Measurements from ENCODE around the gene YAP1. TPM values are rescaled to one million over a fixed set of nuclear protein-coding genes. Genes with fewer than 3 reads are reported as not detected.
A peak's percentile ranks its signal among the peaks of the same experiment; 100 is the strongest.

The YAP1 gene
- total RNA-seq (under 1 TPM; 0.23 to 0.86 (median 0.63) TPM), total RNA-seq (0.06 to 4.3 (median 0.32) reads per million in 29 experiments)
- 0.24 TPM for total RNA-seq (2013)

DNA sequence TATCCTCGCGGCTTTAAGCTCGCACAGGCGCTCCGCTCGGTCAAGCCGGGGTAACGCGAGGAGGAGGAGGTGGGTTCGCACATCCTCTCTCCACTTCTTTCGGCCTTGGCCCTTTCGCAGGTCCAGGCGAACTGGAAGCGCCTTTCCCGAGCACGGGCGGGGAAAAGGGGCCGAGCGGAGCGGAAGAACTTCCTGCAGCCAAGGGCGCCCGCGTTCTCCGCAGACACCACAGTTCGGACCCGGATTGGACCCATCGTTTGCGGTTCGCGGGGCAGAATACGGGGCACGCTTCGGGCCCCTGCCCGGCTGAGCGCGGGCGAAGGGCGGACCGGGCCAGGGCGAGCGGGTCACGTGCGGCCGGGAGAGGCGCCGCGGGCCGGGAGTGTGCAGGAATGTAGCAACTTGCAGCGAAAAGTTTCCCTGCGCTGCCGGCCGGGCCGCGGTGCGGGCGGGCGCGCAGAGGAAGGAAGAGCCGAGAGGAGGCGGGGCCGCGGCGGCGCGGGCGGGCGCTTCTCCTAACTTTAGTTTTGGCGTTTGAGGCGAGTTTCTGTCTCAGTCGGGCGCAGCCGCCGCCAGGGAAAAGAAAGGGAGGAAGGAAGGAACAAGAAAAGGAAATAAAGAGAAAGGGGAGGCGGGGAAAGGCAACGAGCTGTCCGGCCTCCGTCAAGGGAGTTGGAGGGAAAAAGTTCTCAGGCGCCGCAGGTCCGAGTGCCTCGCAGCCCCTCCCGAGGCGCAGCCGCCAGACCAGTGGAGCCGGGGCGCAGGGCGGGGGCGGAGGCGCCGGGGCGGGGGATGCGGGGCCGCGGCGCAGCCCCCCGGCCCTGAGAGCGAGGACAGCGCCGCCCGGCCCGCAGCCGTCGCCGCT lies at the start of gene YAP1:
Gene YAP1 (plus strand): TSS at position 552 of the 865 bp plus-strand sequence. CDS start 402 bp downstream, outside the sequence.
- H3K27ac Mint-ChIP-seq: no peak within 1 kb of the TSS
- H3K36me3 Mint-ChIP-seq: no peaks in the 10 kb centered on the region
- Histone ChIP-seq H3K4me3 (ENCODE audit: control insufficient read depth in 1 of 2, extremely low read depth in 1 of 2, low read length in 1 of 2) (peak within 1 kb of the TSS; percentile 47 to 86), H3K4me1 (ENCODE audit: control insufficient read depth in 1 of 2, extremely low read depth in 1 of 2, insufficient read depth in 2 of 2, low read length in 2 of 2) (peaks cover 7 to 16% of the 10 kb centered on the region in 2 experiments), H3K9me3 (no peaks in the 10 kb centered on the region), H3K27ac (ENCODE audit: low read length) (no peak within 1 kb of the TSS), H3K36me3 (ENCODE audit: control insufficient read depth in 2 of 2, extremely low read depth in 1 of 2, insufficient read depth in 1 of 2, low read length in 1 of 2) (no peaks in the 10 kb centered on the region), H3K27me3 (replicated peaks in 1 of 2; ENCODE audit: control insufficient read depth in 2 of 2, extremely low read depth in 1 of 2, insufficient read depth in 2 of 2, low read length in 1 of 2) (peaks cover 20 to 21% of the 10 kb centered on the region in 2 experiments)
- no peaks in the 10 kb centered on the region for H3K9me3 Mint-ChIP-seq
- 1% methylated on average over 96 of the region's 104 CpGs for WGBS (ENCODE audit: insufficient coverage)
- ATAC-seq (replicated peaks in 1 of 4): peak; percentile 67 to 74 (median 72)
- peak; percentile 3 to 72 (median 44) for DNase-seq
- peak within 1 kb of the TSS; percentile 92 to 97 (median 92) for H3K4me3 Mint-ChIP-seq
- peaks cover 17% of the 10 kb centered on the region in 3 donors for H3K4me1 Mint-ChIP-seq
- H3K27me3 Mint-ChIP-seq: peaks cover 29 to 36% of the 10 kb centered on the region in 2 donors
- CTCF ChIA-PET: no interaction called here
- POLR2A ChIA-PET: no interaction called here

DNA sequence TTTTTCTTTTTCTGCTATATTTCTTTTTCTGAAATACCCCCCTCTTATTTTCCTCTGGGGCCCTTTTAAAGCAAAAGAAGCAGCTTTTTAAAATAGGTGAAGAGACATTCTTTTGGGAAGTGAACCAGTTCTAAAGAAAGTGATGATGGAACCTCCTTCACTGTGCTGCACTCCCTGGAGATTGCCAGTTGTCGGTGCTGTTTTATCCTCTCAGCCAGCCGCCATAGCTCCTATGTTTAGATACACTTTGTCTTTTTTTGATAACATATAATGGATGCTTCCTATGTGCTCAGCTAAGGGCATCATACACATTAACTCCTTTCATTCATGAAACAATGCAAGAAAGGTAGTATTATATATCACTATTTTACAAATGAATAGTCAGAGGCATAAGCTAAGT lies 49.0 kb upstream of the YAP1 start:
- Mint-ChIP-seq H3K4me3 (no peak overlapping the region), H3K36me3 (no peaks in the 10 kb centered on the region), H3K27ac (no peak overlapping the region), H3K27me3 (peaks cover 19 to 20% of the 10 kb centered on the region in 2 donors), H3K9me3 (no peaks in the 10 kb centered on the region), H3K4me1 (no peaks in the 10 kb centered on the region)
- Histone ChIP-seq H3K36me3 (ENCODE audit: control insufficient read depth in 2 of 2, extremely low read depth in 1 of 2, insufficient read depth in 1 of 2, low read length in 1 of 2) (no peaks in the 10 kb centered on the region), H3K4me1 (ENCODE audit: control insufficient read depth in 1 of 2, extremely low read depth in 1 of 2, insufficient read depth in 2 of 2, low read length in 2 of 2) (no peaks in the 10 kb centered on the region), H3K27me3 (replicated peaks in 1 of 2; ENCODE audit: control insufficient read depth in 2 of 2, extremely low read depth in 1 of 2, insufficient read depth in 2 of 2, low read length in 1 of 2) (peaks cover 0 to 15% of the 10 kb centered on the region in 2 experiments), H3K4me3 (ENCODE audit: control insufficient read depth in 1 of 2, extremely low read depth in 1 of 2, low read length in 1 of 2) (no peak overlapping the region), H3K9me3 (no peaks in the 10 kb centered on the region), H3K27ac (ENCODE audit: low read length) (no peak overlapping the region)
- ChIA-PET CTCF (no interaction called here), POLR2A (interaction anchor here in 1 of 2 donors (0.5 kb wide), 1 partner anchor 62 kb away, joined by 4 read pairs; no protein-coding TSS in a partner anchor)
- DNase-seq: no peak
- WGBS (ENCODE audit: insufficient coverage): no CpG with 5 or more reads among the region's 2 CpGs
- ATAC-seq (replicated peaks in 1 of 4): no peak

DNA sequence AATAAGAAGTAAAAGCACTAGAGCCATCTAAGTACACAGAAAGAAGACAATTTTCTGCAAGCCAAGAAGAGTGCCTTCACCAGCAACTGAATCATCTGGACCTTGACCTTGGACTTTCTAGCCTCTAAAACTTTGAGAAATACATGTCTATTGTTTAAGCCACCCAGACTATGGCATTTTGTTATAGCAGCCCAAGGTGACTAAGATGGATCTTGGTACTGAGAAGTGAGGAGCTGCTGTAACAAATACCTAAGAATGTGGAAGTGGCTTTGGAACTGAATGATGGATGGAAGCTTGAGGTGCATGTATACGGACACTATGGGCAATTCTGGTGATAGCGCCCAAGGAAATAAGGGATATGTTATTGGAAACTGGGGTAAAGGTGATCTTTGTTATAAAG lies 48.1 kb upstream of the YAP1 start:
- ChIA-PET CTCF (interaction anchor here in 1 of 2 donors (0.5 kb wide), 1 partner anchor 166 kb away, joined by 5 read pairs; no protein-coding TSS in a partner anchor), POLR2A (interaction anchor here in 1 of 2 donors (0.5 kb wide), 1 partner anchor 61 kb away, joined by 4 read pairs; no protein-coding TSS in a partner anchor)
- no peak overlapping the region for H3K4me3 Mint-ChIP-seq
- Histone ChIP-seq H3K9me3 (no peaks in the 10 kb centered on the region), H3K27me3 (replicated peaks in 1 of 2; ENCODE audit: control insufficient read depth in 2 of 2, extremely low read depth in 1 of 2, insufficient read depth in 2 of 2, low read length in 1 of 2) (peaks cover 0 to 18% of the 10 kb centered on the region in 2 experiments), H3K4me3 (ENCODE audit: control insufficient read depth in 1 of 2, extremely low read depth in 1 of 2, low read length in 1 of 2) (no peak overlapping the region), H3K36me3 (ENCODE audit: control insufficient read depth in 2 of 2, extremely low read depth in 1 of 2, insufficient read depth in 1 of 2, low read length in 1 of 2) (no peaks in the 10 kb centered on the region), H3K4me1 (ENCODE audit: control insufficient read depth in 1 of 2, extremely low read depth in 1 of 2, insufficient read depth in 2 of 2, low read length in 2 of 2) (no peaks in the 10 kb centered on the region), H3K27ac (ENCODE audit: low read length) (no peak overlapping the region)
- ATAC-seq (replicated peaks in 1 of 4) (no peak), DNase-seq (no peak)
- 75% methylated on average over 2 of the region's 2 CpGs for WGBS (ENCODE audit: insufficient coverage)
- H3K27ac Mint-ChIP-seq: no peak overlapping the region
- no peaks in the 10 kb centered on the region for H3K4me1 Mint-ChIP-seq
- H3K27me3 Mint-ChIP-seq: peaks cover 19 to 20% of the 10 kb centered on the region in 2 donors
- no peaks in the 10 kb centered on the region for H3K36me3 Mint-ChIP-seq
- no peaks in the 10 kb centered on the region for H3K9me3 Mint-ChIP-seq

DNA sequence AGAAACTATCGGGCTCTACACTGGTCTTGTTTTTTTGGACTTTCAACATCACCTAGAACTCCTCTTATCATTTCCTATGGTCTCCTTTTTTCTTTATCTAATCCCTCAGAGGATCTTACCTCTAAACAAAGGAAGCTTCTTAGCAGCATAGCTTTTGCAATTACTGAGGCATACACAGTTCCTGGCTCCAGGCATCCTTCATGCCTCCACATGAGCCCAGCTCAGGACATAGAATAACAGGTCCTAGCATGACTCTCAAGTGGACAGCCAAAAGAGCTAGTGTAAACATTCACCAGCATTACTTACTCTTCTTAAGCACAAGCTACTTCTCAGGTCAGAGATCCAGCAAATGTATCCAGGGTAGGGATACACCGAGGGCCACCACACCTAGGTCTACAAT lies 45.9 kb upstream of the YAP1 start:
- Mint-ChIP-seq H3K27ac (no peak overlapping the region), H3K4me1 (no peaks in the 10 kb centered on the region), H3K36me3 (no peaks in the 10 kb centered on the region), H3K4me3 (no peak overlapping the region), H3K27me3 (peaks cover 17% of the 10 kb centered on the region in 2 donors), H3K9me3 (no peaks in the 10 kb centered on the region)
- CTCF ChIA-PET: no interaction called here
- POLR2A ChIA-PET: no interaction called here
- Histone ChIP-seq H3K27ac (ENCODE audit: low read length) (no peak overlapping the region), H3K36me3 (ENCODE audit: control insufficient read depth in 2 of 2, extremely low read depth in 1 of 2, insufficient read depth in 1 of 2, low read length in 1 of 2) (no peaks in the 10 kb centered on the region), H3K27me3 (replicated peaks in 1 of 2; ENCODE audit: control insufficient read depth in 2 of 2, extremely low read depth in 1 of 2, insufficient read depth in 2 of 2, low read length in 1 of 2) (peaks cover 0 to 16% of the 10 kb centered on the region in 2 experiments), H3K4me1 (ENCODE audit: control insufficient read depth in 1 of 2, extremely low read depth in 1 of 2, insufficient read depth in 2 of 2, low read length in 2 of 2) (no peaks in the 10 kb centered on the region), H3K4me3 (ENCODE audit: control insufficient read depth in 1 of 2, extremely low read depth in 1 of 2, low read length in 1 of 2) (no peak overlapping the region), H3K9me3 (no peaks in the 10 kb centered on the region)
- no peak for ATAC-seq (replicated peaks in 1 of 4)
- WGBS (ENCODE audit: insufficient coverage): 91% methylated on average over 1 of the region's 2 CpGs
- DNase-seq: no peak

DNA sequence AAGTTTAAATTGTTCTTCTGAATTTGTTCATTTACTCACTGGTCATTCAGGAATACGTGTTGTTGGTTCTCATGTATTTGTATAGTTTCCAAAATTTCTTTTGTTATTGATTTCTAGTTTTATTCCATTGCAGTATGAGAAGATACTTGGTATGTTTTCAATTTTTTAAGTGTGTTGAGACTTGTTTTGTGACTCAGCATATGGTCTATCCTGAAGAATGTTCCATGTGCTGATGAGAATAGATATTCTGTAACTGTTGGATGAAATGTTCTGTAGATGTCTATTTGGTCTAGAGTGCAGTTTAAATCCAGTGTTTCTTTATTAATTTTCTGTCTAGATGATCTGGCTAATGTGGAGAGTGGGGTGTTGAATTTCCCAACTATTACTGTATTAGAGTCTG lies 39.5 kb upstream of the YAP1 start:
- Mint-ChIP-seq H3K9me3 (peaks cover 12 to 30% (median 18%) of the 10 kb centered on the region in 3 donors), H3K4me3 (no peak overlapping the region), H3K27ac (no peak overlapping the region), H3K36me3 (no peaks in the 10 kb centered on the region), H3K4me1 (no peaks in the 10 kb centered on the region), H3K27me3 (no peaks in the 10 kb centered on the region)
- H3K27ac ChIP-seq (ENCODE audit: low read length): no peak overlapping the region
- ChIA-PET CTCF (no interaction called here), POLR2A (no interaction called here)
- no peak for ATAC-seq (replicated peaks in 1 of 4)
- H3K4me3 ChIP-seq (ENCODE audit: control insufficient read depth in 1 of 2, extremely low read depth in 1 of 2, low read length in 1 of 2): no peak overlapping the region
- peaks cover 4% of the 10 kb centered on the region for H3K9me3 ChIP-seq
- DNase-seq: no peak
- H3K36me3 ChIP-seq (ENCODE audit: control insufficient read depth in 2 of 2, extremely low read depth in 1 of 2, insufficient read depth in 1 of 2, low read length in 1 of 2): no peaks in the 10 kb centered on the region
- peaks cover 0 to 7% of the 10 kb centered on the region in 2 experiments for H3K27me3 ChIP-seq (replicated peaks in 1 of 2; ENCODE audit: control insufficient read depth in 2 of 2, extremely low read depth in 1 of 2, insufficient read depth in 2 of 2, low read length in 1 of 2)
- no peaks in the 10 kb centered on the region for H3K4me1 ChIP-seq (ENCODE audit: control insufficient read depth in 1 of 2, extremely low read depth in 1 of 2, insufficient read depth in 2 of 2, low read length in 2 of 2)
- no CpG with 5 or more reads among the region's 1 CpG for WGBS (ENCODE audit: insufficient coverage)

DNA sequence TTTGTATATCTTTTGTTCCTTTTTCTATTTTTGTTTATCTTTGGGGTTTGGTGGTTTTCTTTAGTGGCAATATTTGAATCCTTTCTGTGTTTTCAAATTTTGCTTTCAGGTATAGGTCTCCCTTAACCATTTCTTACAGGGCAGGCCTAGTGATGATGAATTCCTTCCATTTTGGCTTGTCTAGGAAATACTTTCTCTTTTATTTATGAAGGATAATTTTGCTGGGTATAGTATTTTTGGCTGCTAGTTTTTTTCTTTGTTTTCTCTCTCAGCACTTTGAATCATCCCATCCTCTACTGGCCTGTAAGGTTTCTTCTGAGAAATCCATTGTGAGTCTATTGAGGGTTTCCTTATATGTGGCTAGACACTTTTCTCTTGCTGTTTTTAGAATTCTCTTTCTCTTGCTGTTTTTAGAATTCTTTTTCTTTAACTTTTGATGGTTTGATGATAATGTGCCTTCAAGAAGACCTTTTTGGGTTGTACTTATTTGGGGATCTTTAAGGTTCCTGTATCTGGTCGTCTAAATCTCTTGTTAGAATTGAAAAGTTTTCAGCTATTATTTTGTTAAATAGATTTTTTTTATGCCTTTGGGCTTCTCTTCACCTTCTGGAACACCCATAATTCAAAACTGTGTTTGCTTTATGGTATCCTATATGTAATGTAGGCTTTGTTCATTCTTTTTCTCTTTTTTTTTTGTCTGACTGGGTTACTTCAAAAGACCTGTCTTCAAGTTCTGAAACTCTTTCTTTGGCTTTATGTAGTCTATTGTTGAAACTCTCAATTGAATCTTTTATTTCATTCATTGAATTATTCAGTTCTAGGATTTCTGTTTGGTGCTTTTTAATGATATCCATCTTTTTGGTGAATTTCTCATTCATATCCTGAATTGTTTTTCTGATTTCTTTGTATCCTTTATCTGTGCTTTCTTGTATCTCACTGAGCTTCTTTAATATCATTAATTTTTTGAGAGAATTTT lies 38.5 kb upstream of the YAP1 start:
- no peak overlapping the region for H3K4me3 Mint-ChIP-seq
- peaks cover 0 to under 1% of the 10 kb centered on the region in 2 donors for H3K27me3 Mint-ChIP-seq
- Histone ChIP-seq H3K36me3 (ENCODE audit: control insufficient read depth in 2 of 2, extremely low read depth in 1 of 2, insufficient read depth in 1 of 2, low read length in 1 of 2) (no peaks in the 10 kb centered on the region), H3K9me3 (peaks cover 4% of the 10 kb centered on the region), H3K4me1 (ENCODE audit: control insufficient read depth in 1 of 2, extremely low read depth in 1 of 2, insufficient read depth in 2 of 2, low read length in 2 of 2) (no peaks in the 10 kb centered on the region), H3K4me3 (ENCODE audit: control insufficient read depth in 1 of 2, extremely low read depth in 1 of 2, low read length in 1 of 2) (no peak overlapping the region), H3K27me3 (replicated peaks in 1 of 2; ENCODE audit: control insufficient read depth in 2 of 2, extremely low read depth in 1 of 2, insufficient read depth in 2 of 2, low read length in 1 of 2) (peaks cover 0 to 7% of the 10 kb centered on the region in 2 experiments), H3K27ac (ENCODE audit: low read length) (no peak overlapping the region)
- no peaks in the 10 kb centered on the region for H3K4me1 Mint-ChIP-seq
- H3K9me3 Mint-ChIP-seq: peaks cover 12 to 30% (median 18%) of the 10 kb centered on the region in 3 donors
- WGBS (ENCODE audit: insufficient coverage): no CpG with 5 or more reads among the region's 1 CpG
- POLR2A ChIA-PET: no interaction called here
- ATAC-seq (replicated peaks in 1 of 4) (no peak), DNase-seq (no peak)
- no peak overlapping the region for H3K27ac Mint-ChIP-seq
- CTCF ChIA-PET: no interaction called here
- no peaks in the 10 kb centered on the region for H3K36me3 Mint-ChIP-seq
